Adrenal gland (tissue), 5 donors: Measurements from ENCODE around the gene TM9SF4.

Source experiments
- CTCF ChIP-seq, 6 experiments: fragments of 450-650 bp in 4 of 6; fragments of 200-600 bp in 2 of 6; sonication (generic) in 1 of 6; IDR thresholded peaks; 1 replicate in 5 of 6; 2 replicates in 1 of 6; pipeline versions ENCODE4 v1.5.1 to v1.8.0; 2016 to 2021; ENCODE audit warnings: antibody characterized with exemption in 6 of 6, mild to moderate bottlenecking in 2 of 6, moderate library complexity in 1 of 6
- POLR2A ChIP-seq, 2 donors: fragments of 450-650 bp; IDR thresholded peaks; one replicate each; pipeline ENCODE4 v1.6.1; 2017; ENCODE audit warnings: antibody characterized with exemption in 2 of 2, mild to moderate bottlenecking in 2 of 2, moderate library complexity in 1 of 2
- donor health status: DM: no; HTN: no; CAD: no.

- TF ChIP-seq POLR2A (IDR thresholded peaks at IDR 0.05) (no peak), CTCF (IDR thresholded peaks at IDR 0.05) (no peak)
Observed at GRCh38 chr20:32157611-32158010, 48.1 kb downstream of the TM9SF4 start.
